HG03060 (cell line): ENCODE results near the gene ADAMTS2.

ENCODE experiments used
- ATAC-seq: cut with Tn5 transposase; IDR thresholded peaks from one replicate; pipeline ENCODE4 v1.9.1; 2021; ENCODE audit warnings: low read depth, moderate number of reproducible peaks; ENCODE audit not compliant: unreplicated experiment

Gene ADAMTS2

DNA sequence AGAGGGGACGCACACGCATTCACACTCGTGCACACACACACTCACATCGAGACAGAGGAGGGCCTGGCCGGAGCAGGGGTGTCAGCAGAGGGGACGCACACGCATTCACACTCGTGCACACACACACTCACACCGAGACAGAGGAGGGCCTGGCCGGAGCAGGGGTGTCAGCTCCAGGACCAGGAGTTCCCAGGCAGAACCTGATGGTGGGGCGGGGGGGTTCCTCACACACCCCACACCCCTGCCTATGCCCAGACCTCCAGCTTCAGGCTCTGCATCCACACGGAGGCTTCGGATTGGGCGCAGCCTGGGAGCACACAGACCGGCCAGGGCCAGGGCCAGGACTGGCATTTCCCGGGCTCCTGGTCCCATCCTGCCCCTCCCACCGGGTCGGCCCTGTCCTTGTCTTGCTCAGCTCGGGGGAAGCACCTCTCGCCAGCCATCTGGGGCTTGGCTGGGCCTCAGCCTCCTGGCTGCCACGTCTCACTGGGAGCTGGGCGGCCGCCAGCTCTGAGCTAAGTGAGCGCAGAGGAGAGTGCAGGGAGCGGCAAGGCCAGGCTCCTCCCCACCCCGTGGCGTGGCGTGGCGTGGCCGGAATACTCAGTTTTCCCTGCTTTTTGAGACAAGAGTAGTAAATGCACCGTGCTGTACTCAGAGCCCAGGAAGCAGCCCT lies 31.3 kb downstream of the ADAMTS2 start:
- no peak for ATAC-seq

DNA sequence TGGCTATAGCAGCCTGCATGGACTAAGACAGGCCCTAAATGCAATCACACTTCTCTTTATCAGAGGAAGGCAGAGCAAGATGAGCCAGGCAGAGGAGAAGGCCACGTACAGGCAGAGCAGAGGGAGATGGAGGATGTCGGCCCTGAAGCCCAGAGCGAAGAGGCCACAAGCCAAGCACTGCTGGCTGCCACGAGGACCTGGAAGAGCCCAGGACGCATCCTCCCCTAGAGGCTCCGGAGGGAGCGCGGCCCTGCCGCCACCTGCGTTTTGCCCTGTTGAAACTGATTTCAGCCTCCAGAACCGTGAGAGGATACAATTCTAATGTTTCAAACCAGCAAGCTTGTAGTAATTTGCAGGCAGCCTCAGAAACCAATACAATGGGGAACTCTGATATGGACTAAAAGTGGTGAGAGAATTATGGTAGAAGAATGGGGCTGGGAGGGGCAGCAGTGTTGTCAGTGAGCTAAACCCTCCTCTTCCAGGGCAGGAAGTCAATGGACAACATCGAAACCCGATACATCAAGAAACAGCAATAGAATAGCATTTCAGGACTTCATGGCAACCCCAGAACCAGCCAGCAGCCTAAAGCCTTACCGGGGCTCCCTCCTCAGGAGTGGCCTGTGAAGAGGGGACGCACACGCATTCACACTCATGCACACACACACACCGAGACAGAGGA lies 32.6 kb downstream of the ADAMTS2 start:
- no peak for ATAC-seq

DNA sequence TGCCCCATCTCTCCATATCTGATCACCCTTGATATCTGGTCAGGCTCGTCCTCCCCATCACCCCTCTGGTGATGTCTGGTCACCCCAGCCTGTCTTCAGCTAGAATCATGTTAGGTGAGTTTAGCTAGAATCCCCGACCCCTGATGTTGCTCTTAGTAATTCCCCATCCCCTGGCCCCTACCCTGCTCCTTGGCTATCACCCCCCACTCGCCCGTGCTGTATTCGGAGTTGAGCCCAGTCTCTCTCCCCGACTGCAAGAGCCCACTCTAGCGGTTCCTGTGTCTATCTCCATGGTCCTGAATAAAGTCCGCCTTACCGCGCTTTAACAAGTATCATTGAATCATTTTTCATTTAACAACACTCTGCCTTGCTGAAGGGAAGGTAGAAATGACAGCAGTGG lies 33.7 kb downstream of the ADAMTS2 start:
- ATAC-seq, result no peak

DNA sequence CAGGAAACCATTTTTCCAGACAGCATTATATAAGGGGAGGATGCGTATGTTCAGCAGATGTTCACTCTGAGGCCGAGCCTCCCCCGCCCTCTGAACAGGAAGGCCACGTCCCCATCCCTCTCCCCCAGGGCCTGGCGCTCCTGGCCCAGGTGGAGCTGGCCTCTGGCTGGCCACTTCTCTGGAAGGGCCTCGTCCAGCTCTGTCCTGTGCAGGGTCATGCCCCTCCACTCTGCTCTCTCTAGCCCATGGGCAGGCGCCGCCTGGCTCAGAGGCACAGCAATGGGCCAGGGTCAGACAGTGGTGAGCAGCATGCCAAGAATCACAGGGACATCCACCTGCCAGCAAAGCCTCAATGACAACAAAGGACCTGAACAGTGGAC lies 34.2 kb downstream of the ADAMTS2 start:
- ATAC-seq, result no peak

DNA sequence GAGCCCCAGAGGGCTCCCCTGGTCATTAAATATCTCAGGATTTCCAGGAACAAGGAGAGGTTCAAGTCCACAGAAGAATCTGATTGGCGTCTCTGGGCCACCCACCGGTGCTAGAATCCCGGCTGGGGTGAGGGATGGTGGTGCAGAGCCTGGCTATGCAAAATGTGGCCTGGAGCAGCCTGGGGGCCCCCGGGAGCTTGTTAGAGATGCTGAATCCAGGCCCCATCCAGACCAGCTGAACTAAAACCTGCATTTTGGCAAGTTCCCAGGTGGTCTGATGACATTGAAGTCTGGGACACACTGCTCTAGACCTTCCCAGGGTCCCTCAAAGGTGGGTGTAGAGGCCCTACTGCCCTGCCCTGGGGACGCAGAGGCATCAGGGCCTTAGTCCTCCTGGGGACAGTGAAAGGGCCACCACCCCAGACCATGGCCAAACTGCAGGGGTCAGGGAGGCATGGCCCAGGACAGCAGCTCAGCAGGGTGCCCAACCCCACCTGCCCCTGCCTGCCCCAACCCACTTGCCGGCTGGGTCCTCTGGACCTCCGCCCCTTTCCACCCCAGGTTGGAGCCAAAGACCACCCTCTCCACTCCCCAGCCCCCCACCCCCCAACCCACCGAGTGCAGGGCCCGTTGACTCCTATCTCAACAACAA lies 34.7 kb downstream of the ADAMTS2 start:
- no peak for ATAC-seq

DNA sequence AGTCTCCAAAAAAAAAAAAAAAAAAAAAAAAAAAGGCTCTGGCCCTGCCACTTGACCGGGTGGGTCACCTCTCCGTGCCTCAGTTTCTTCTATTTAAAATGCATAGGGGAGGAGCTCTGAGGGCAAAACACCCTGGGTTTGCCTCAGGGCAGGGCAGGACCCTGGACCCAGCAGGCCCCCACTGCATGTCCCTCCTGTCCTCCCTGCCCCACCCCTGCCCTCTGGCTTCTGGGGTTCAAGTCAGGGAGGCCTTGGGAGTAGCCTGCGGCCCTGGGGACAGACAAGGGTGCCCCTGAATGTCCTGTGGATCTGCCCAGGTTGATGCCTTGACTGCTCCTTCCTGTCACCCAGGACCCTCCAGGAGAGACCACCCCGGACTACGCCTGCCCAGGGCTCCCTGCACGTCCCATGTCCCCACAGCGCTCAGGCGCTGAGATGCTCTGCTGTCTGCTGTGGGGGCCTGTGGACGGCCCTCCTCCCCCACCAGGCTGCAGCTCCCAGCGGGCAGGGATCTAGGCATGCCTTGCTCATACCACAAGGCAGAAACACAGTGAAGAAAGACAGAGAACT lies 35.4 kb downstream of the ADAMTS2 start:
- no peak for ATAC-seq

DNA sequence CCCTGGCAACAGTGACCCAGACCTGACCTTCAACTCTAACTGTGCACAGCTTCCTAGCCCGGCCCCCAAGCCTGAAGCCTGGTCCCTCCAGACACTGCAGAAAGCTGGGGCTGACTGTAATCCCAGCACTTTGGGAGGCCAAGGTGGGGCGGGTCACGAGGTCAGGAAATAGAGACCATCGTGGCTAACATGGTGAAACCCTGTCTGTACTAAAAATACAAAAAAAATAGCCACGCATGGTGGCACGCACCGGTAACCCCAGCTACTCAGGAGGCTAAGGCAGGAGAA lies 35.9 kb downstream of the ADAMTS2 start:
- no peak for ATAC-seq

DNA sequence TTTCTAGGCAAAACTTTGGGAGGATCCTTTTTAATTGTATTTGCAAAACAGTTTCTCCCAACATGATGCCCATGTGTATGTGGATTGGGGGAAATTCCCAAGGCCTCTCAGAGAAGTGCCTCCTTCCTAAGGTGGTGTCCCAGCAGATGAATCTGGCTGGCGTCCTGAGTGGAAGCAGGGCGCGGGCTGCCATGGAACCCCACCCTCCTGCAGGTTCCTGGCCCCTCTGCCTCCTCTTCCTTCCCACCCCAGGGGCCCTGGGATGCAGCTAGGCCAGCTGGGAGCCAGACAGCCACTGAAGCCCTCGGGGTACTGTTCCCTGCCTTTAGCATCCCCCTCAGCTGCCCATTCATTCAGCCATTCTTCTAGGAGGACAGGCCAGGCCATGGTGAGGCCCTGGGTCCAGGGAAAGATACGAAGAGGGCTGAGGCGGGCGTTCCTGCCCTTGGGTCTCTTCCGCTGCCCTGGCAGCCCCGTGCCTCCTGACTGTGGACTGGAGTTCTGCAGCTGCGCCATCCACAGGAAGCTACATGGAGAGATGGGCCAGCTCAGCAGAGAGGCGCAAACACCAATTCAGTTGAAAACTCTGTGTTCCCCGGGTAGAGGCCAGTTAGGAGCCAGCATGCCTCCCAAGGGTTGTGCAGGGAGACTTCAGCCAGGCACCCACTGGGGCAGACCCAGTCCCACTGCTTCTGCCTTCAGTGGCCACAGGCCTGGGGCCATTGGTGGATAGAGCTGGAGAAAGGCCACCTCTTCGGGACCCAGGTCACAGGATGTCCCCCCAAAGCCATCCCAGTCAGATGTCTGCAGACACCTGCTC lies 36.5 kb downstream of the ADAMTS2 start:
- ATAC-seq, result no peak

DNA sequence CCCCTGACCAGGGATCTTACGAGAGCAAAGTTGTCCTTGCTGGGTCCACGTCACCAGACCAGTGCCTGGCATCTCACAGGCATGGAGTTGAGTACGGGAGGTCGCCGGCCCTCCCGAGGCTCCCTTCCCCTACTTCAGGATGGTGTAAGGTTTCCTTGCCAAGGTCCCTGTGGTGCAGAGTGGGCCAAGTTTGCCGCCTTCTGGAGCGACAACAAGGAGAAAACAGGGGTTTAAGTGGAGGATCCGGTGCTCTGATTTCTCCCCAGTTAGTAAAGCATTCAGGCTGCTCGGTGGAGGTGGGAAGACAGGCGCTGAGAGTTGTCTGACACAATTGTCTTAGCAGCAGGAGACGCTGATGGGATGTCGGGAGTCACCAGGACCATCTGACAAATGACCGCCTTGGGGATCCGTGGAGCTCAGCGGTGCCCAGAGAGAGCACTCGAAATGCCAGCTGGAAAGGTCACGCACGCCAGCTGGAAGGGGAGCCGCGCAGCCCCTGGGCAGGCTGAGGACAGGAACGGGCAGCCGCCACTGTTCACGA lies 37.3 kb downstream of the ADAMTS2 start:
- no peak for ATAC-seq

DNA sequence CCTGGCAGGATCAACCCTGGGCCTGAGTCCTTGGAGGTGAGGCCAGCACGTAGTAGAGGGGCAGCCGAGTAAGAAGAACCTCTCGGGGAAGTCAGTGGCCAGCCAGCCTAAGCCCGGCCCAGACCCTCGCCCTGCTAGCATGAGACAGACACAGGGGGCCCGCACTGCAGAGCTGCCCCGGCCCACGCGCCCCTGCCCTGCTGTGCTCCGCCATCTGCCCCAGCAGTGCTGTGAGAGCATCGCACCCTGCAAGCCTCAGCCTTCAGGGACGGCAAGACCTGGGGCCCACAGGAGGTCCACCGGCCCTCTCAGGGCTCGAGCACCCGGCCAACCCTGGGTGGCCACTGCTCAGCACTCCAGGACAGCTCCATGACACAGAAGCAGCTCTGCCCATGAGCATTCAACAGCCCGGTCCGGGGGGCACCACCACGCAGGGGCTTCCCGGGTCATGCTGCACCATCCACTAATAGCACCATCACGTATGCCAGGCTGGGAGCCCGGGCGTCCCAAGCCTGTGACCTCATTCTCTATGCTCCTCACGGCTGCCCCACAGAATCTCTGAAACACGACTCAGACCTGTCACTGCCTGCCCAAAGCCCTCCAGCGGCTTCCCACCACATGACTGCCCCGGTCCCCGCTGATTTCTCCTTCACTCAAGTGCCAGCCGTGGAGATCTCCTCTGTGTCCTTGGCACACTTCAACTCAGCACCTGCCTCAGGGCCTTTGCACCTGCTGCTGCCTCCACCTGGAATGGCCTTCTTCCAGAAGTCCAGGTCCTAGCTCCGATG lies 38.1 kb downstream of the ADAMTS2 start:
- ATAC-seq, result no peak

DNA sequence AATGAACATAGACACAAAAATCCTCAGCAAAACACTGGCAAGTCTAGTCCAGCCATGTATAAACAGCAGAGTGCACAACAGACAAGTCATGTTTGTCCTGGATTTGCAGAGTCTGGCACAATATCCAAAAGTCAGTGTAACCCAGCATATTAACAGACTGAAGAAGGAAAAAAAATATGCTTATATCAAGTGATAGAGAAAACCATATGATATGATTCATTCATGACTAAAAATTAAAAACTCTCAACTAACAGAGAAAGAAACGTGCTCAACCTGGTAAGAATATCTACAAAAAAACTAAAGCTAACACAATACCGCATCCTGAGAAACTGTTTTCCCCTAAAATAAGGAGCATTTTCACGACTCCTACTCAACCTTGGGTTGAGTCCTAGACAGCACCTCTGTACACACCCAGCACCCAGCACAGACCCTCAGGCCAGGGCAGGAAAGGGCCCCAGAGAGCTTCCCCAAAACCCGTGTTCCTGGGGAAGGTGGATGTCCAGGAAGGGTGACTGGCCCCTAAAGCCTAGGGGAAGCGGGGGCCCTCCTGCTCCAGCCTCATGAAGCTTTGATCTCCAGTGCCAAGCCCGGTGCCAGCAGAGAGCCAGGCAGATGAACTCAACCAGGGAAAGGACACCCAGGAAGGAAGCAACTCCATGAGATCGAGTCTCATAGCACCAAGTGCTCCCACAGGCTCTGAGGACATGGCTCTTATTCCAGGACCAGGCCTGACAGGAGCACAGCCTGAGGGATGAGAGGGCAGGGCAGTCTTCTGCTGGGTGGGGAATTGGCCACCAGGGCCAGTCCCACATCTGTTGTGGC lies 38.9 kb downstream of the ADAMTS2 start:
- ATAC-seq, result no peak

DNA sequence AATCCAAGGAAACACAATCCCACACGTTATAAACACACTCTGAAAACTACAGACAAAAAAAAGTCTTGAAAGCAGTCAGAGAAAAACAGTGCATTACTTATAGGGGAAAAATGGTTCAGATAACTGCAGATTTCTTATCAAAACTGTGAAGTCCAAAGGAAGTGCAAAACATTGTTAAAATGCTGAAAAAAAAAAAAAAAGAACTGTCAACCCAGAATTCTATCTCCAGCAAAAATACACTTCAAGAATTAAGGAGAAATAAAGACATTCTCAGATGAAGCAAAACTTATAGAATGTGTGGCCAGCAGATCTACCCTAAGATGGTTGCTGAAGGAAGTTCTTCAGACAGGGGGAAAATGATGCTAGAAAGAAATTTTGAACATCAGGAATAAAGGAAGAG lies 40.4 kb downstream of the ADAMTS2 start:
- no peak for ATAC-seq

DNA sequence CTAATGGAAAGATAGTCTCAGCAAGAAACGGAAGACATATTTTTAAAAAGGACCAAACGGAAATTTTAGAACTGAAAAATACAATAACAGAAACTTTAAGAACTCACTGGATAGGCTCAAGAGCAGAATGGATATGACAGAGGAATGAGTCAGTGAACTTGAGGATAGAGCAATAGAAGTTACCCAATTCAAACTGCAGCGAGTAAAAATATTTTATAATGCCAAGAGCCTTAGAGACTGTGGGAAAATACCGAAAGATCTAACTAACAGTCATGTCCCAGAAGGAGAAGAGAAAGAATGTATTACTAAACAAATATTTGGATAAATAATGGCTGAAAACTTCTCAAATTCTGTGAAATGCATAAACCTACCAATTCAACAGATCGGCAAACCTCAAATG lies 40.8 kb downstream of the ADAMTS2 start:
- ATAC-seq, result no peak

DNA sequence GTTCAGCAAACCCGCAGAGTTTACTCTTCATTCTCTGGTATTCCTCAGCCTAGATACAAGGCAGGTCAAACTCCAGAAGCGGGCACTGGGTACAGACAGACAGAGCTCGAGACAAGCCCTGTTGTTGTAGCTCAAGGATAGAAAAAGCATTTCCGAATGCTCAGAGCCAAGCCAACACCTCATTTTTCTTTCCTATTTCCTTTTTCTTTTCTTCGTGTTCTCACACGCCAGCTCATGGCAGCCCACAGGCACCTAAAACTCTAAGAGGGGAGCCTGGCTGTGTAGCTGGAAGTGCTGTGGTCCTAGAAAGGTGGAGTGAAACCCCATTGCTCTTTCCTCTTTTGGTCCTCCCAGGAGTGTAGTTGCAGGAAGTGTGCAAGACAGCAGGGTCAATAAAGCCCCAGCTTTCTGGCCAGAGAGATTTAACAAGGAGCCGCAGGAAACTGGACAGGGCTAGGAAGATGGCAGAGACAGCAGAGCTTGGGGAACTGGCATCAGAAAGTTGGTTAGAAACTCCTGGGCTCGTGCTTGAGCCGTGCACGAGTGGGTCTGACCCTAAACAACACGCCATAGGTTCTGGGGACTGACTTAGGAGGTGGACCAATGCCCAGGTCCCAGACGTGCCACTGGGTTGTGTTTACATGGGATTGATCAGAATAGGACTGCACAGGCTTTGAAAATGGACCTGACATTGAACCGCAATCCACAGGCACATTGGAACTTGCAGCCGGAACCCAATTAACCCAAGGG lies 41.6 kb downstream of the ADAMTS2 start:
- no peak for ATAC-seq

DNA sequence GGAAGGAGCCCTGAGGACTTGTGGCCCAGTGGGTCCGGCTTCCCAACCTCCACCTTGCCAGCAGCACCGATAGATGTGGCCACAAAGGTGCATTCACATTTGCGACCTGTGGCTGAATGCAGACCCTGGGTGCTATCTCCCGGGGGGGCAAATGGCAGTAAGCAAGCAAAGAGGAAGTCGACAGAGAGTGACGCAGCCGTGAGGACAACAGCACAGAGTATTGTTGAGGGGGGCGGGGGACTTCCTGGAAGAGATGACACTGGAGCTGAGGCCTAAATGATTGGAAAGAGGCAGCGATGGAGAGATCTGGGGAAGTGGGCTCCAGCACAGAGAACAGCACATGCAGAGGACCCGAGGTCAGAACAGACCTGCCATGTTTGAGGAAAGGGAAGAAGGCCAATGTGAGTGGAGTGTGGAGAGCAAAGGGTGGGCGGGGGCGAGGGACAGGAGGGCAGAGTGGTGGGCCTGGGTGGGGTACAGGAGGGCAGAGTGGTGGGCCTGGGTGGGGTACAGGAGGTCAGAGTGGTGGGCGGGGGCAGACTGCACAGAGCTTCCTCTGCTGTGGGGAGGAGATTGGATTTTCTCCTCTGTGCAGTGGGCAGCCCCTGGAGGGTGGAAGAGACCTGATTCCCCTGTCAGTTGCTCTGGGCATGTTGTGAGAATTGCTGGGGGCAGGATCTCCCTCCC lies 42.6 kb downstream of the ADAMTS2 start:
- ATAC-seq, result no peak

DNA sequence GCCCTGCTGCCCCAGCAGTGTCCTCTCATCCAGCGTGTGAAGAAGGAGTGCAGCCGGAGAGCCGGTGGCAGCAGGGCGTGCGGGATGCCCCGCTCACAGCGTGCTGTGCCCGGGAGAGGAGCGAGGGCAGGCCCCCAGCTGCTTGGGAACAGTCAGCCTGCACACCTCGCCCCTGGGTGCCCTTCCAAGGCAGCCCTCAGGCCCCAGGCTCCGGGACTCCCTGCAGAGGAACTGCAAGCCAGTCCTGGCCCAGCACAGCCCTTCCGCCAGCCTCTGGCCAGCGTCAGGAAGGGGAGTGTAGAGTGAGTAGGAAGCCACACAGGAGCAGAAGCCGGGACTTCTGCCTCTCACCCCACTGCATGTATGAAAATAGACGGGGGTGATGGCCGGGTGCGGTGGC lies 43.5 kb downstream of the ADAMTS2 start:
- ATAC-seq, result no peak

DNA sequence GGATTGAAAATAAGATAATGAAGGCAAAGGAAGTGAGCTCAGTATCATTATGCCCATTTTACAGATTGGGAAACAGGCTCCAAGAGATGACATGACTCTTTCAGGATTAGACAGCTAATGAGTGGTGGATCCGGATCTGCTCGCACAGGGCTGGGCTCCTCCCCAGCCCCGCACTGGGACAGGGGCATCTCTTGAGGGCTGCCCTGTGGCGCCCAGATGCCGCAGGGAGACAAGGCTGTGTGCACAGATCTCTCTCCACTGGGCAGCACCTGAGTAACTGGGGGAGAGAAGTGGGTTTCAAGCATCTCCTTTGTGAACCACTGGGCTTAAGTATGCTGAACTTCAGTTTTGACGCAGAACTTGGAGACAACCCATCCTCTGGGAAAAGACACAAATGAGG lies 43.9 kb downstream of the ADAMTS2 start:
- ATAC-seq, result no peak
